Smooth muscle cell (in vitro differentiated cells): ENCODE measurements around the gene COPZ2. TPM values are rescaled to one million over a fixed set of nuclear protein-coding genes. Genes with fewer than 3 reads are reported as not detected.

Source experiments
- DNase-seq: peaks from one replicate; lab custom pipeline; 2025; ENCODE audit not compliant: unreplicated experiment; lab: John Stamatoyannopoulos, UW
- H2AFZ ChIP-seq: fragments of 200-600 bp; sonication (generic); 2 replicates; pipeline ENCODE4 v1.6.0; 2016; ENCODE audit warnings: antibody characterized with exemption, low read depth, mild to moderate bottlenecking
- H3F3A ChIP-seq: fragments of 200-600 bp; sonication (generic); 2 replicates; pipeline ENCODE4 v1.6.0; 2017; ENCODE audit warnings: antibody characterized with exemption, low read depth
- H3K27ac ChIP-seq: fragments of 200-600 bp; sonication (generic); 2 replicates; pipeline ENCODE4 v1.5.1; 2016; ENCODE audit warnings: low read depth, mild to moderate bottlenecking
- H3K27me3 ChIP-seq: fragments of 200-600 bp; sonication (generic); 2 replicates; pipeline ENCODE4 v1.6.1; 2016; ENCODE audit warnings: low read depth, mild to moderate bottlenecking
- H3K36me3 ChIP-seq: fragments of 200-600 bp; sonication (generic); 2 replicates; pipeline ENCODE4 v1.5.1; 2016; ENCODE audit warnings: low read depth
- H3K4me1 ChIP-seq: fragments of 200-600 bp; sonication (generic); 2 replicates; pipeline ENCODE4 v1.5.1; 2016; ENCODE audit warnings: low read depth
- H3K4me2 ChIP-seq: fragments of 200-600 bp; sonication (generic); 2 replicates; pipeline ENCODE4 v1.6.0; 2016; ENCODE audit warnings: mild to moderate bottlenecking
- H3K4me3 ChIP-seq: fragments of 200-600 bp; sonication (generic); 2 replicates; pipeline ENCODE4 v1.5.1; 2016; ENCODE audit warnings: mild to moderate bottlenecking
- H3K79me2 ChIP-seq: fragments of 200-600 bp; sonication (generic); 2 replicates; pipeline ENCODE4 v1.6.0; 2016; ENCODE audit warnings: low read depth, mild to moderate bottlenecking
- H3K9ac ChIP-seq: fragments of 200-600 bp; sonication (generic); 2 replicates; pipeline ENCODE4 v1.6.0; 2016; ENCODE audit warnings: low read depth
- H3K9me3 ChIP-seq: fragments of 200-600 bp; sonication (generic); replicated peaks from 2 replicates; pipeline ENCODE4 v1.5.1; 2016; ENCODE audit warnings: low read depth
- H4K20me1 ChIP-seq: fragments of 200-600 bp; sonication (generic); 2 replicates; pipeline ENCODE4 v1.6.0; 2016; ENCODE audit warnings: low read depth
- WGBS: methylation state at CpG from one replicate; pipeline ENCODE4 v1.1.7; 2016; ENCODE audit warnings: low lambda C conversion rate; 5-methylcytosine and 5-hydroxymethylcytosine counted together
- polyA plus RNA-seq: library from polyadenylated mRNA; unstranded; fragments of >200 nt; fragmentation: Nextera tagmentation; extraction: Ambion mirVana; gene quantifications from 2 replicates; pipeline ENCODE4 v1.2.1, GENCODE V29; 2016
- total RNA-seq: library from RNA; depleted of rRNA; stranded (reverse); fragments of >200 nt; gene quantifications from 2 replicates; pipeline ENCODE4 v1.2.3, GENCODE V29; 2014
- TF ChIP-seq, protein P1 (sequence below): fragments of 200-600 bp; sonication (generic); IDR thresholded peaks from 2 replicates; pipeline ENCODE4 v1.5.1; 2017; ENCODE audit warnings: borderline replicate concordance, mild to moderate bottlenecking, antibody characterized with exemption; ENCODE audit not compliant: insufficient read depth, poor library complexity, severe bottlenecking

The COPZ2 gene
- total and polyA plus RNA-seq, 2 experiments from 2014 or later = 70.6 to 257 TPM

DNA sequence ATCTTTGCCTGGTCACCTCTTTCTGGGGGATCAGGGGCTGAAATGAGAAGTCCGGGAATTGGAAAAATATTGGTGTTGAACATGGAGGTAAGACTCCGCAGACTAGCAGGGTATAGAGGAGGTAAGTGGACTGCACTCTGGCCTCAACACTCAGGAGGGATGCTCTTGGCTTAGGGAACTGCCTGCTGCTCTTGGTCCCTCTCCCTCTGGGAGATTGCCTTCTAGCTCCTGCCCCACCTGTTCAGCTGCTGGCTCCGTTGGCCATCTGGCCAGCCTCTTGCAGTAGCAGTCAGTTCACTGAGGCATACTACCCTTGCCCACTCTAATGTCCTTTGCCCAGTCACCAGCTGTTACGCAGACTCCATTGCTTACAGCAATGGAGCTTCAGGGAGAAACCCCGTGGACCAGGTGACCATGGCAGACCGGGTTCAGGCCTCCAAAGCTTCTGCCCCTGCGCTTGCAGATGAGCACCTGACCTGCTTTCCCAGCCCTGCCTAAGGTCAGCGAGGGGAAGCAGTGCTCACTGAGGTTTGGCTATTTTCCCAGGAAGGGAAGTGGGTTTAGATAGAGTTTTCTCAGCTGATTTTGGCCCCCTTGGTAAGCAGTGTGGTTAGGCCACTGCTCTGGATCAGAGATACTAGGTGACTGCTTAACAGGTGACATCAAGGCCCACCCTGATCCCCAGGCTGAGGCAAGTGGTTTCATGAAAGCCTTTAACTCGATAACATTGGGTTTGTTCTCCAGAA lies 54.8 kb downstream of the COPZ2 start:
- no peak for DNase-seq
- Histone ChIP-seq H2AFZ (no peak overlapping the region), H4K20me1 (no peaks in the 10 kb centered on the region), H3K36me3 (no peaks in the 10 kb centered on the region), H3K4me1 (peaks cover 21% of the 10 kb centered on the region), H3K9ac (no peak overlapping the region), H3K27me3 (no peaks in the 10 kb centered on the region), H3K9me3 (no peaks in the 10 kb centered on the region), H3K27ac (no peak overlapping the region), H3K4me2 (no peak overlapping the region), H3K4me3 (no peak overlapping the region), H3K79me2 (no peaks in the 10 kb centered on the region), H3F3A (peaks cover 4% of the 10 kb centered on the region)
- TF ChIP-seq, protein P1, sequence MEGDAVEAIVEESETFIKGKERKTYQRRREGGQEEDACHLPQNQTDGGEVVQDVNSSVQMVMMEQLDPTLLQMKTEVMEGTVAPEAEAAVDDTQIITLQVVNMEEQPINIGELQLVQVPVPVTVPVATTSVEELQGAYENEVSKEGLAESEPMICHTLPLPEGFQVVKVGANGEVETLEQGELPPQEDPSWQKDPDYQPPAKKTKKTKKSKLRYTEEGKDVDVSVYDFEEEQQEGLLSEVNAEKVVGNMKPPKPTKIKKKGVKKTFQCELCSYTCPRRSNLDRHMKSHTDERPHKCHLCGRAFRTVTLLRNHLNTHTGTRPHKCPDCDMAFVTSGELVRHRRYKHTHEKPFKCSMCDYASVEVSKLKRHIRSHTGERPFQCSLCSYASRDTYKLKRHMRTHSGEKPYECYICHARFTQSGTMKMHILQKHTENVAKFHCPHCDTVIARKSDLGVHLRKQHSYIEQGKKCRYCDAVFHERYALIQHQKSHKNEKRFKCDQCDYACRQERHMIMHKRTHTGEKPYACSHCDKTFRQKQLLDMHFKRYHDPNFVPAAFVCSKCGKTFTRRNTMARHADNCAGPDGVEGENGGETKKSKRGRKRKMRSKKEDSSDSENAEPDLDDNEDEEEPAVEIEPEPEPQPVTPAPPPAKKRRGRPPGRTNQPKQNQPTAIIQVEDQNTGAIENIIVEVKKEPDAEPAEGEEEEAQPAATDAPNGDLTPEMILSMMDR = no peak
- WGBS = 96% methylated on average over 9 of the region's 9 CpGs

DNA sequence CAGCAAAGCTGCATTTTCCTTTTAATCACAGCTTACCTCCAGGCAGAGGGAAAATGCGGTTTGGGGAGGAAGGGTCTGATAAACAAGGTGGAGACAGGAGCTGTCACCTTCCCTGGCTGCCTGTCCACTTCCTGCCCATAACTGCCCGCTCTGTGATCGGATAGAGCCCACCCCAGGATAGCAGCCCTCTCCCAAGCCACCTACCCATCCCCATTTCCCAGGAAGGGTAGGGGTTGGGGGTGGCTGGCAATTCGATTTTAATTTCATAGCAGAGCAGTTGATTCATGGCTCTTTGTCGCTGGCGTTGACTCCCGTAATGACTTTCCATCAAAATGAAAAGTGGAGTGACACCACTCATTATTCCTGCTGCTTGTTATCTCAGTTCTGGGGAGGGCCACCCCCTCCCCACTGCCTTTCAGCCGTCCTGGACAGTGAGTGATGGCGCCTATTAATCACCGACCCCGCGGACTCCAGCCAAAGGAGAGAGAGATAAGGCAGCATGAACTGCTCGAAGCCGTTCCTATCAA lies 55.4 kb downstream of the COPZ2 start:
- no peak overlapping the region for H3K9ac ChIP-seq
- no peaks in the 10 kb centered on the region for H4K20me1 ChIP-seq
- no peak for DNase-seq
- H2AFZ ChIP-seq = no peak overlapping the region
- H3F3A ChIP-seq = no peaks in the 10 kb centered on the region
- no peaks in the 10 kb centered on the region for H3K9me3 ChIP-seq
- peaks cover 14% of the 10 kb centered on the region for H3K4me1 ChIP-seq
- H3K27me3 ChIP-seq = no peaks in the 10 kb centered on the region
- WGBS = 56% methylated on average over 14 of the region's 14 CpGs
- H3K4me3 ChIP-seq = no peak overlapping the region
- H3K36me3 ChIP-seq = no peaks in the 10 kb centered on the region
- H3K27ac ChIP-seq = no peak overlapping the region
- H3K4me2 ChIP-seq = no peak overlapping the region
- H3K79me2 ChIP-seq = no peaks in the 10 kb centered on the region
- TF ChIP-seq, protein P1 = no peak

DNA sequence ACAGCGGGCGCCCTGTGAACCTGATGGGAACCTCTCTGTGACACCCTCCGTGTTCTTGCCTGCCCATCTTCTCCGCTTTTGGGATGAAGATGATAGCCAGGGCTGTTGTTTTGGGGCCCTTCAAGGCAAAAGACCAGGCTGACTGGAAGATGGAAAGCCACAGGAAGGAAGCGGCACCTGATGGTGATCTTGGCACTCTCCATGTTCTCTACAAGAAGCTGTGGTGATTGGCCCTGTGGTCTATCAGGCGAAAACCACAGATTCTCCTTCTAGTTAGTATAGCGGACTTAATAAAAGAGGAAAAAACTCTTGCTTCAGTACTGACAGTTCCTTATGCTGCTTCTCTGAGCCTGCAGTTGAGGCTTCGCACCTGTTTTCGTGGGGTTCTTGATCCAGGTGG lies 56.1 kb downstream of the COPZ2 start:
- Histone ChIP-seq H3K36me3 (no peaks in the 10 kb centered on the region), H3K27me3 (no peaks in the 10 kb centered on the region), H3K79me2 (no peaks in the 10 kb centered on the region), H2AFZ (no peak overlapping the region), H3K9ac (no peak overlapping the region), H3K27ac (no peak overlapping the region), H3F3A (no peaks in the 10 kb centered on the region), H4K20me1 (no peaks in the 10 kb centered on the region), H3K4me2 (no peak overlapping the region), H3K4me1 (peaks cover 8% of the 10 kb centered on the region), H3K9me3 (no peaks in the 10 kb centered on the region), H3K4me3 (no peak overlapping the region)
- no peak for DNase-seq
- 97% methylated on average over 9 of the region's 9 CpGs for WGBS
- TF ChIP-seq, protein P1 = no peak

DNA sequence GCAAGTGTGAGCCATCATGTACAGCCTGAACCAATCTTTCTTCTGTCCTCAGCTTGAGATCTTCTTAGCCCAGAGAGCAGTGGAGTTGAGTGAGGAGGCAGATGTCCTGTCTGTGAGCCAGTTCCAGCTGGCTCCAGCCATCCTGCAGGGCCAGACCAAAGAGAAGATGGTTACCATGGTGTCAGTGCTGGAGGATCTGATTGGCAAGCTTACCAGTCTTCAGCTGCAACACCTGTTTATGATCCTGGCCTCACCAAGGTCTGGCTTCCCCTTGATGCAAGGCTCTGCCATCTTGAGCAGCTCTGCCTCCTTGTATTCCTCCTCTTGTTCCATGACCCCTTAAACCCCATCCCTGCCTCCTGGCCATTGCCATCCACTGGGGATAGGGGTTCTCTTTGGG lies 57.1 kb downstream of the COPZ2 start:
- H2AFZ ChIP-seq = no peak overlapping the region
- no peaks in the 10 kb centered on the region for H3K27me3 ChIP-seq
- H3K4me3 ChIP-seq = no peak overlapping the region
- H3K79me2 ChIP-seq = no peaks in the 10 kb centered on the region
- H3K27ac ChIP-seq = no peak overlapping the region
- DNase-seq = no peak
- no peaks in the 10 kb centered on the region for H3K36me3 ChIP-seq
- H3F3A ChIP-seq = no peaks in the 10 kb centered on the region
- H3K9ac ChIP-seq = no peak overlapping the region
- no peaks in the 10 kb centered on the region for H4K20me1 ChIP-seq
- TF ChIP-seq, protein P1 = no peak
- H3K4me1 ChIP-seq = no peaks in the 10 kb centered on the region
- H3K4me2 ChIP-seq = no peak overlapping the region
- no peaks in the 10 kb centered on the region for H3K9me3 ChIP-seq
